ENCODE results near the gene UNC5A.

- TF ChIP-seq TAF1 (IDR thresholded peaks at IDR 0.05; ENCODE audit: borderline replicate concordance, insufficient read depth, low read length) (no peak), POLR2AphosphoS5 (IDR thresholded peaks at IDR 0.05; ENCODE audit: low read depth, low read length) (no peak), REST (IDR thresholded peaks at IDR 0.05; ENCODE audit: insufficient read depth in 1 of 2, low read depth in 2 of 2, low read length in 2 of 2) (no peak), SIN3A (IDR thresholded peaks at IDR 0.05; ENCODE audit: borderline replicate concordance, insufficient read depth, low read length) (no peak)
Observed at GRCh38 chr5:176906126-176906525, 95.8 kb downstream of the UNC5A start.

Measured in PFSK-1 (cell line).